Measurements from ENCODE around the gene PAQR9. TPM values are rescaled to one million over a fixed set of nuclear protein-coding genes. Genes with fewer than 3 reads are reported as not detected.

PAQR9 gene
- total RNA-seq, 1 experiment from 2014 or later = not detected

DNA sequence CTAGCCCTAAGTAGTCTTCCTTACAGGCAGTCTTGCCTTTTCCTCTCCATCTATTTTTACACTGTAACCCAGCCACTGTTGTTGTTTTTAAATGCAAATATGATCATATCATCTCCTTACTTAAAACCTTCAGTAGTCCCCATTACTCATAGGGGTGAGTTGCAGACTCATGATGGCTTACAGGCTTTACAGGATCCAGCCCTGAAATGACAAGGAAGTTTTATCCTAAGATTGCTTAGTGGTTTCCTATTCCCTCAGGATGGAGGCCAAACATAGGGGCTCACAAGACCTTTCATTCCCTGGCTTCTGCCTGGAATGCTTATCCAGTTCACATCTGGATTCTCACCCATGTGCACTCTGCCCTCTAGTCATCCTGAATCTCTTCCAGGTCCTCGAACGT is 46.9 kb downstream of the PAQR9 start:
- no peak for DNase-seq (ENCODE audit: low spot score)

DNA sequence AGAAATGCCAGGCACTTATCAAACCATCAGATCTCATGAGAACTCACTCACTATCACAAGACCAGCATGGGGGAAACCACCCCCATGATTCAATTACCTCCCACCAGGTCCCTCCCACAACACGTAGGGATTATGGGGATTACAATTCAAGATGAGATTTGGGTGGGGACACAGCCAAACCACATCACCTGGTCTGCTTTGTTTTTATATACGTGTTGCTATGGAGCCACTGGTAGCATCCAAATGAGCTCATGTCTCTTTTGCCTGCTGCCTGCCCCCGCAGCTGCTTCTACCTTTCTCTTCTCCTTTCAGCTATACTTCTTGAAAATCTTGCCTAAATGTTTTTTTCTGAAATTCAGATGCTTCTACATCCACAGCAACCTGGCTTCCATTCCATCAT is 47.8 kb downstream of the PAQR9 start:
- no peak for DNase-seq (ENCODE audit: low spot score)

DNA sequence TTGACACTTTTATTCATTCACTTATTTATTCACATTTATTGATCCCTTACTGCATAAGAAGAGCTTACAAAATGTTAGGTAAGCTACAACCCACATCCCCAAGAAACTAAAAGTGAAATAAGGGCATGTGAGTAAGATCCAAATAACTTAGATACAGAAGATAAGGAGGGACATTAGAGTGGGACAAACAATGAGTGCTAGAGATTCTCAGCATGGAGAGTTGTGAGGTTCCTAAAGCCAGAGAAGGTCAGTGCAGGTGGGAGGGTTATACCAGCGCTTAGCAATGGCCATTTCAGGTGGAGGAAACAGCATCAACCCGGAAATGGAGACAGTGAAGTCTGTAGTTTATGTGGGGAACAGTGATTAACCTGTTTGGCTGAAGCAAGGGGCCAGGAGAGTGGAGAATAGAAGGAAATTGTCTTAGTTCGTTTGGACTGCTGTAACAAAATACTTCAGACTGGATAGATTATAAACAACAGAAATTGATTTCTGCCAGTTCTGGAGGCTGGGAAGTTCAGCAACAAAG is 49.1 kb downstream of the PAQR9 start:
- DNase-seq (ENCODE audit: low spot score) = no peak

DNA sequence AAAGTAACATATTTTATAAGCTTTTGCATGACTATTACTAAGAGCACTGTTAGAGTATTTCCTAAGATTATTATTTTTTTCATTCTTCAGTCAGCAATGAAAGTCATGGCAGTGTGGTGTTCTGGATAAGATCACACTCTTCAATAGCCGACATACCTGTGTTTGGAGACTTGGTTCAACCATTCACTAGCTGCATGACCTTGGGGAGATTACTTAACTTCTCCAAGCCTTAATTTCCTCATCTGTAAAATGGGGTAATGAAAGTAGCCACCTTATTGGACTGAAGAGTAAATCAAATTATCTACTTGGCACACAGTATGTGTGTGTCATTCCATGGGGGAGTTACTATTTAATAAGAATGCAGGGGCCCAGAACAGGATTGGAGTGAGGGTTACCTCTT is 50.0 kb downstream of the PAQR9 start:
- DNase-seq (ENCODE audit: low spot score) = no peak

- DNase-seq (ENCODE audit: low spot score) = no peak
Observed at GRCh38 chr3:142912402-142913172, 50.9 kb downstream of the PAQR9 start.

Other genes with a start within 250 kb of the PAQR9 start
- 23.0 and 34.8 TPM in 2 replicates for gene TRPC1, start 239.6 kb downstream of the PAQR9 start, total RNA-seq (2014; rRNA removed; shearing (Covaris generic))
- gene PCOLCE2, start 74.6 kb downstream of the PAQR9 start, total RNA-seq (2014; rRNA removed; shearing (Covaris generic)) = 6.7 and 22.9 TPM in 2 replicates
- 111 and 165 TPM in 2 replicates for gene U2SURP, start 37.9 kb upstream of the PAQR9 start, total RNA-seq (2014; rRNA removed; shearing (Covaris generic))
- gene CHST2, start 156.1 kb upstream of the PAQR9 start, total RNA-seq (2014; rRNA removed; shearing (Covaris generic)) = 2.7 and 5.6 TPM in 2 replicates

Measured in A172 (cell line).